IMR-90 (cell line): ENCODE measurements around the gene CD248. TPM values are rescaled to one million over a fixed set of nuclear protein-coding genes. Genes with fewer than 3 reads are reported as not detected.

ENCODE experiments used
- ATAC-seq: fragments of 200-7000 bp; cut with Tn5 transposase; 2 replicates; pipeline ENCODE4 v1.9.1; 2020; ENCODE audit warnings: low read depth, mild to moderate bottlenecking, moderate library complexity
- BruUV-seq: library from RNA; stranded (reverse); fragments of 400-500 nt; replicated peaks from 2 replicates; lab custom pipeline; 2021; lab: Mats Ljungman, UMichigan
- CTCF ChIA-PET: fragments of 300-600 bp; formaldehyde crosslinking; extraction: SDS; loops from one replicate; lab custom pipeline; 2021; ENCODE audit warnings: antibody characterized with exemption; lab: Yijun Ruan, JAX
- POLR2A ChIA-PET: fragments of 300-600 bp; sonication (Branson Sonifier 250); formaldehyde crosslinking; loops from one replicate; lab custom pipeline; 2022; ENCODE audit warnings: antibody characterized with exemption; ENCODE audit not compliant: unreplicated experiment; lab: Charles Lee
- DNase-seq: peaks from one replicate; pipeline ENCODE4 v3.0.0; 2013
- H2AFZ ChIP-seq: replicated peaks from 2 replicates; pipeline ENCODE3; 2013; ENCODE audit warnings: low read length, mild to moderate bottlenecking; ENCODE audit not compliant: poor library complexity
- H2AK5ac ChIP-seq: 2 replicates; pipeline ENCODE4 v1.6.1; 2013; ENCODE audit warnings: low read depth, low read length, inconsistent platforms
- H2AK9ac ChIP-seq: replicated peaks from 2 replicates; pipeline ENCODE3; 2013; ENCODE audit warnings: mild to moderate bottlenecking, low read depth, low read length, moderate library complexity; ENCODE audit not compliant: poor library complexity
- H2BK120ac ChIP-seq: 2 replicates; pipeline ENCODE4 v1.6.1; 2013; ENCODE audit warnings: low read depth, low read length, inconsistent platforms
- H2BK15ac ChIP-seq: 3 replicates; pipeline ENCODE4 v1.6.1; 2013; ENCODE audit warnings: low read depth, low read length, inconsistent platforms
- H2BK20ac ChIP-seq: 2 replicates; pipeline ENCODE4 v1.6.1; 2013; ENCODE audit warnings: low read depth, mild to moderate bottlenecking, inconsistent platforms, low read length, moderate library complexity
- H2BK5ac ChIP-seq: 2 replicates; pipeline ENCODE4 v1.6.1; 2013; ENCODE audit warnings: mild to moderate bottlenecking, low read depth, low read length, inconsistent platforms; ENCODE audit not compliant: poor library complexity, severe bottlenecking
- H3K14ac ChIP-seq: replicated peaks from 2 replicates; pipeline ENCODE4 v1.6.1; 2013; ENCODE audit warnings: low read depth, low read length, inconsistent platforms
- H3K18ac ChIP-seq: 2 replicates; pipeline ENCODE4 v1.6.1; 2013; ENCODE audit warnings: low read depth, low read length, control low read depth
- H3K23ac ChIP-seq: 2 replicates; pipeline ENCODE4 v1.6.1; 2013; ENCODE audit warnings: low read depth, low read length, inconsistent platforms
- H3K27ac ChIP-seq: 2 replicates; pipeline ENCODE4 v1.5.1; 2013; ENCODE audit warnings: mild to moderate bottlenecking, control low read depth, low read length; ENCODE audit not compliant: insufficient read depth
- H3K27me3 ChIP-seq: 2 replicates; pipeline ENCODE4 v1.6.1; 2013; ENCODE audit warnings: low read length; ENCODE audit not compliant: control insufficient read depth, insufficient read depth
- H3K36me3 ChIP-seq: 2 replicates; pipeline ENCODE4 v1.6.1; 2013; ENCODE audit warnings: low read length, mixed read lengths; ENCODE audit not compliant: control insufficient read depth, insufficient read depth
- H3K4ac ChIP-seq: 2 replicates; pipeline ENCODE4 v1.6.1; 2013; ENCODE audit warnings: low read depth, low read length, inconsistent platforms
- H3K4me1 ChIP-seq: 2 replicates; pipeline ENCODE4 v1.6.1; 2013; ENCODE audit warnings: low read length, mixed read lengths; ENCODE audit not compliant: control insufficient read depth, insufficient read depth
- H3K4me2 ChIP-seq: 2 replicates; pipeline ENCODE4 v1.6.1; 2013; ENCODE audit warnings: low read depth, mild to moderate bottlenecking, control low read depth, low read length, moderate library complexity
- H3K4me3 ChIP-seq: 2 replicates; pipeline ENCODE4 v1.5.1; 2013; ENCODE audit warnings: low read depth, mild to moderate bottlenecking, control low read depth, low read length, moderate library complexity; ENCODE audit not compliant: insufficient read depth
- H3K56ac ChIP-seq: 2 replicates; pipeline ENCODE4 v1.6.1; 2013; ENCODE audit warnings: low read length, inconsistent platforms; ENCODE audit not compliant: insufficient read depth; ENCODE audit errors: extremely low read depth
- H3K79me1 ChIP-seq, 2 experiments: 2 replicates each; pipeline ENCODE4 v1.6.1; 2013; ENCODE audit warnings: low read length in 2 of 2, inconsistent platforms in 1 of 2, low read depth in 1 of 2
- H3K9ac ChIP-seq: 2 replicates; pipeline ENCODE4 v1.6.1; 2013; ENCODE audit warnings: low read depth, low read length, control low read depth
- H3K9me1 ChIP-seq: 2 replicates; pipeline ENCODE4 v1.6.1; 2013; ENCODE audit warnings: low read length, inconsistent platforms; ENCODE audit not compliant: insufficient read depth
- H3K9me3 ChIP-seq: 2 replicates; pipeline ENCODE4 v1.6.1; 2013; ENCODE audit warnings: low read length; ENCODE audit not compliant: control insufficient read depth, insufficient read depth
- H4K20me1 ChIP-seq: 2 replicates; pipeline ENCODE4 v1.6.1; 2013; ENCODE audit warnings: low read length, inconsistent platforms; ENCODE audit not compliant: insufficient read depth
- H4K5ac ChIP-seq: 2 replicates; pipeline ENCODE4 v1.6.1; 2013; ENCODE audit warnings: mild to moderate bottlenecking, low read depth, low read length, control low read depth
- H4K8ac ChIP-seq, 2 experiments: 2 replicates each; pipeline ENCODE4 v1.6.1; 2013; ENCODE audit warnings: low read depth in 2 of 2, low read length in 2 of 2, control low read depth in 1 of 2, inconsistent platforms in 1 of 2
- H4K91ac ChIP-seq: 2 replicates; pipeline ENCODE4 v1.6.1; 2013; ENCODE audit warnings: low read depth, low read length, inconsistent platforms; ENCODE audit not compliant: insufficient read depth
- BHLHE40 ChIP-seq: fragments of 150-350 bp; IDR thresholded peaks from 2 replicates; pipeline ENCODE4 v1.6.1; 2016; ENCODE audit warnings: mild to moderate bottlenecking, low read depth, low read length
- CEBPB ChIP-seq: IDR thresholded peaks from 2 replicates; pipeline ENCODE4 v1.6.1; 2012; ENCODE audit warnings: low read depth, low read length, improper control_type of control experiment
- CHD1 ChIP-seq: IDR thresholded peaks from 2 replicates; pipeline ENCODE4 v1.6.1; 2012; ENCODE audit warnings: low read depth, low read length, improper control_type of control experiment
- CTCF ChIP-seq: conservative IDR thresholded peaks from 2 replicates; pipeline ENCODE4 v1.5.1; 2012; ENCODE audit warnings: mild to moderate bottlenecking, low read depth, low read length, improper control_type of control experiment
- ELK1 ChIP-seq: fragments of 150-350 bp; IDR thresholded peaks from 2 replicates; pipeline ENCODE4 v1.6.1; 2016; ENCODE audit warnings: low read depth, mild to moderate bottlenecking, low read length, moderate library complexity, borderline replicate concordance
- FOS ChIP-seq: fragments of 150-350 bp; IDR thresholded peaks from 2 replicates; pipeline ENCODE4 v1.6.1; 2016; ENCODE audit warnings: low read depth, low read length
- MAFK ChIP-seq: IDR thresholded peaks from 2 replicates; pipeline ENCODE4 v1.6.1; 2012; ENCODE audit warnings: low read depth, low read length, improper control_type of control experiment
- MAZ ChIP-seq: IDR thresholded peaks from 2 replicates; pipeline ENCODE4 v1.6.1; 2012; ENCODE audit warnings: low read depth, mild to moderate bottlenecking, low read length, improper control_type of control experiment, moderate library complexity, borderline replicate concordance
- MXI1 ChIP-seq: IDR thresholded peaks from 2 replicates; pipeline ENCODE4 v1.6.1; 2012; ENCODE audit warnings: low read depth, mild to moderate bottlenecking, low read length, moderate library complexity, borderline replicate concordance
- NFE2L2 ChIP-seq: fragments of 150-350 bp; IDR thresholded peaks from 2 replicates; pipeline ENCODE4 v1.6.1; 2016; ENCODE audit warnings: low read depth, mild to moderate bottlenecking, low read length
- POLR2A ChIP-seq: IDR thresholded peaks from 2 replicates; pipeline ENCODE4 v1.6.1; 2012; ENCODE audit warnings: mild to moderate bottlenecking, low read depth, low read length
- RAD21 ChIP-seq: IDR thresholded peaks from 2 replicates; pipeline ENCODE4 v1.6.1; 2012; ENCODE audit warnings: low read length, improper control_type of control experiment
- RCOR1 ChIP-seq: IDR thresholded peaks from 2 replicates; pipeline ENCODE4 v1.6.1; 2012; ENCODE audit warnings: mild to moderate bottlenecking, low read length, improper control_type of control experiment; ENCODE audit not compliant: insufficient replicate concordance
- RFX5 ChIP-seq: IDR thresholded peaks from 2 replicates; pipeline ENCODE4 v1.8.0; 2012; ENCODE audit warnings: low read depth, mild to moderate bottlenecking, low read length, moderate library complexity
- SMC3 ChIP-seq: fragments of 150-350 bp; IDR thresholded peaks from 2 replicates; pipeline ENCODE4 v1.6.1; 2016; ENCODE audit warnings: low read depth, mild to moderate bottlenecking, antibody characterized with exemption, low read length, moderate library complexity
- whole genome bisulfite sequencing, 2 experiments: methylation state at CpG; one replicate each; pipeline versions ENCODE4 v1.1.5 to v1.1.7; 2013; ENCODE audit warnings: missing lambda C conversion rate in 2 of 2; ENCODE audit not compliant: insufficient read length in 1 of 2; ENCODE audit errors: extremely low coverage in 2 of 2; 5-methylcytosine and 5-hydroxymethylcytosine counted together
- dilution Hi-C: fragments of 300-500 bp; cut with HindIII; formaldehyde crosslinking; loops from one replicate; pipeline ENCODE4 v1.14.3; 2018; ENCODE audit warnings: low sequenced_read_pairs; ENCODE audit not compliant: unreplicated experiment
- in situ Hi-C: fragments of 300-500 bp; cut with MboI; formaldehyde crosslinking; loops from 3 replicates; pipeline ENCODE4 v1.14.3; 2019; ENCODE audit warnings: low sequenced_read_pairs, inconsistent platforms, mixed read lengths
- intact Hi-C: fragments of 100-400 bp; cut with micrococcal nuclease; formaldehyde crosslinking; loops from 2 replicates; pipeline ENCODE4 v1.10.0; 2022
- polyA plus RNA-seq, 3 experiments: library from polyadenylated mRNA; depleted of rRNA; stranded (reverse); fragments of >200 nt; gene quantifications; 2 replicates each; pipeline ENCODE4 v1.2.3, GENCODE V29; 2012; ENCODE audit warnings: low replicate concordance in 1 of 3
- total RNA-seq: library from RNA; depleted of rRNA; stranded (reverse); fragments of >200 nt; gene quantifications from 2 replicates; pipeline ENCODE4 v1.2.3, GENCODE V29; 2012
- TF ChIP-seq, protein P1 (sequence below): fragments of 150-350 bp; IDR thresholded peaks from 2 replicates; pipeline ENCODE4 v1.6.1; 2017; ENCODE audit warnings: mild to moderate bottlenecking, antibody characterized with exemption, low read length, low read depth

The CD248 gene
- total and polyA plus RNA-seq, 2 of the 4 experiments (the other 2 are of a cell fraction), result 19.5 to 223 TPM

DNA sequence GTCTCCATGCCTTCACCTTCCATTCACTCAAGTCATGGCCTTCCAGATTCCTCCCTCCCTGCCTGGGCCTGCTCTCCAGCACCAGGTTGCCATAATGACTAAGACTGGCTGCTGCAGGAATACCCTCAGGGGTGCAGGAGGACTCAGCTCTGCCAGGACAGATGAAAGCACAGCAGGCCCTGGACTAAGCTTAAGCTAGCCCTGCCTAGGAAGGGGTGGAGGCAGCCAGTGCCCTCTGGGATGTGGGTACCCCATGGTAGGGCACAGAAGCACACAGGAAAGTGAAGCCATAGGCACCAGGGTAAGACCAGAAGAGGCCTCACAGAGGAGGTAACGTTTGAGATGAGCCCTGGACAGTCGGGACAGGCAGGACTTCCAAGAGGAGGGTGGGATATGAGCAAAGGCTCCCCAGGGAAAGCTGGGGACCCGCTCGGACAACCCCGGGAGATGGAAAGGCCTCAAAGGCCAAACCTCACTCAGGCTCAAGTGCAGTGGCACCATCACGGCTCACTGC, 22.4 kb upstream of the CD248 start:
- TF ChIP-seq RFX5, result no peak
- no peak for TF ChIP-seq BHLHE40
- TF ChIP-seq RAD21, result no peak
- no peak for TF ChIP-seq MAFK
- TF ChIP-seq POLR2A, result no peak
- TF ChIP-seq CTCF, result no peak
- no peak for TF ChIP-seq SMC3
- no peak for TF ChIP-seq FOS
- TF ChIP-seq, protein P1, sequence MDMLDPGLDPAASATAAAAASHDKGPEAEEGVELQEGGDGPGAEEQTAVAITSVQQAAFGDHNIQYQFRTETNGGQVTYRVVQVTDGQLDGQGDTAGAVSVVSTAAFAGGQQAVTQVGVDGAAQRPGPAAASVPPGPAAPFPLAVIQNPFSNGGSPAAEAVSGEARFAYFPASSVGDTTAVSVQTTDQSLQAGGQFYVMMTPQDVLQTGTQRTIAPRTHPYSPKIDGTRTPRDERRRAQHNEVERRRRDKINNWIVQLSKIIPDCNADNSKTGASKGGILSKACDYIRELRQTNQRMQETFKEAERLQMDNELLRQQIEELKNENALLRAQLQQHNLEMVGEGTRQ, result no peak
- TF ChIP-seq ELK1, result no peak
- no peak for TF ChIP-seq RCOR1
- no peak for TF ChIP-seq NFE2L2
- no peak for TF ChIP-seq MAZ
- no peak for TF ChIP-seq MXI1
- TF ChIP-seq CEBPB, result no peak
- TF ChIP-seq CHD1, result no peak
- CTCF ChIA-PET, result no interaction called here
- intact Hi-C loops, result no loop called here

More for the DNA sequence above, 22.4 kb upstream of the CD248 start:
- Histone ChIP-seq H3K36me3 (peaks cover 29% of the 10 kb centered on the region), H4K8ac (no peak overlapping the region), H3K18ac (no peak overlapping the region), H2AK9ac (no peak overlapping the region), H4K20me1 (peaks cover 27% of the 10 kb centered on the region), H3K4me3 (no peak overlapping the region), H2BK15ac (no peak overlapping the region), H2AK5ac (no peak overlapping the region), H3K4ac (no peak overlapping the region; the same call in 1 of the 2 replicates), H3K4me2 (no peak overlapping the region), H3K23ac (no peak overlapping the region), H3K9ac (no peak overlapping the region), H3K4me1 (peaks cover 23% of the 10 kb centered on the region), H3K79me1 (peaks cover 25 to 57% of the 10 kb centered on the region in 2 experiments; a peak in 3 of 4 replicates), H2AFZ (no peak overlapping the region), H3K9me3 (no peaks in the 10 kb centered on the region), H3K56ac (no peak overlapping the region), H3K27ac (no peak overlapping the region), H2BK5ac (no peak overlapping the region), H3K14ac (no peak overlapping the region), H4K5ac (no peak overlapping the region), H2BK120ac (0 out of 2 replicates have a peak overlapping the region, but pooled peaks have one; percentile 7), H3K9me1 (no peaks in the 10 kb centered on the region), H2BK20ac (no peak overlapping the region), H3K27me3 (no peaks in the 10 kb centered on the region), H4K91ac (no peak overlapping the region)
- no TSS peak for BruUV-seq
- DNase-seq (no peak), ATAC-seq (no peak)
- in situ Hi-C loops (no loop called here), dilution Hi-C loops (no loop called here)
- POLR2A ChIA-PET, result no interaction called here
- WGBS, 2 experiments, result 60% methylated on average over 1 of the region's 6 CpGs; no CpG with 5 or more reads in 1 of the 2 experiments
